Central memory CD8-positive, alpha-beta T cell (primary cell): Measurements from ENCODE around the gene DNAH1.
"Not testable (repeated sequence)": the region's sequence is repeated elsewhere in the genome, so short reads cannot be mapped to it uniquely, and the experiment has no call there.

ENCODE experiments used
- ATAC-seq: fragments of 150-1000 bp; cut with Tn5 transposase; replicated peaks from 2 replicates; pipeline ENCODE4 v1.10.0; 2022; ENCODE audit warnings: mild to moderate bottlenecking, moderate FRiP score, moderate number of reproducible peaks; ENCODE audit not compliant: poor library complexity, severe bottlenecking; ENCODE audit errors: extremely low read depth
- DNase-seq, 2 donors: peaks; one replicate each; pipeline ENCODE4 v3.0.0; 2021; ENCODE audit warnings: low spot score in 2 of 2
- H3K27ac Mint-ChIP-seq: one replicate; pipeline ENCODE4 v1.8.0; 2022; ENCODE audit warnings: low read depth, mild to moderate bottlenecking, moderate library complexity, mixed read lengths
- H3K27me3 Mint-ChIP-seq: one replicate; pipeline ENCODE4 v1.8.0; 2022; ENCODE audit warnings: mixed read lengths
- H3K36me3 Mint-ChIP-seq: one replicate; pipeline ENCODE4 v1.8.0; 2022; ENCODE audit warnings: mild to moderate bottlenecking, moderate library complexity, mixed read lengths; ENCODE audit not compliant: insufficient read depth
- H3K4me1 Mint-ChIP-seq: one replicate; pipeline ENCODE4 v1.8.0; 2022; ENCODE audit warnings: mixed read lengths
- H3K4me3 Mint-ChIP-seq: one replicate; pipeline ENCODE4 v1.8.0; 2022; ENCODE audit warnings: mild to moderate bottlenecking, moderate library complexity, mixed read lengths
- H3K9me3 Mint-ChIP-seq: one replicate; pipeline ENCODE4 v1.8.0; 2022; ENCODE audit warnings: mixed read lengths

The DNAH1 gene

GRCh38 chr3:52315977-52316764, at the start of gene DNAH1:
Gene DNAH1 (plus strand): TSS chr3:52316319. CDS start chr3:52322443, 6,124 bp downstream.
- Mint-ChIP-seq H3K36me3 (peaks cover under 1% of the 10 kb centered on the region), H3K4me1 (peaks cover 12% of the 10 kb centered on the region)

GRCh38 chr3:52268036-52268435, 48.1 kb upstream of the DNAH1 start:
- ATAC-seq (no peak), DNase-seq (no peak)
- Mint-ChIP-seq H3K27me3 (no peaks in the 10 kb centered on the region), H3K27ac (peak overlapping the region; percentile 69), H3K4me3 (peak overlapping the region; percentile 25), H3K9me3 (no peaks in the 10 kb centered on the region), H3K4me1 (peaks cover 62% of the 10 kb centered on the region), H3K36me3 (peaks cover 80% of the 10 kb centered on the region)

More at GRCh38 chr3:52315977-52316764, at the start of gene DNAH1:
- peak within 1 kb of the TSS; percentile 55 for H3K4me3 Mint-ChIP-seq
- H3K27me3 Mint-ChIP-seq, result no peaks in the 10 kb centered on the region
- DNase-seq (no peak), ATAC-seq (no peak)
- no peaks in the 10 kb centered on the region for H3K9me3 Mint-ChIP-seq
- no peak within 1 kb of the TSS for H3K27ac Mint-ChIP-seq

GRCh38 chr3:52269776-52270175, 46.3 kb upstream of the DNAH1 start:
- ATAC-seq, result no peak
- Mint-ChIP-seq H3K4me3 (peak overlapping the region; percentile 95), H3K4me1 (peaks cover 62% of the 10 kb centered on the region)

GRCh38 chr3:52270252-52270754, 45.8 kb upstream of the DNAH1 start:
- peak overlapping the region; percentile 94 for H3K27ac Mint-ChIP-seq
- H3K36me3 Mint-ChIP-seq, result peaks cover 76% of the 10 kb centered on the region
- ATAC-seq, result no peak
- no peaks in the 10 kb centered on the region for H3K9me3 Mint-ChIP-seq
- H3K4me3 Mint-ChIP-seq, result peak overlapping the region; percentile 95
- H3K27me3 Mint-ChIP-seq, result no peaks in the 10 kb centered on the region
- H3K4me1 Mint-ChIP-seq, result peaks cover 67% of the 10 kb centered on the region
- no peak for DNase-seq

More at GRCh38 chr3:52269776-52270175, 46.3 kb upstream of the DNAH1 start:
- Mint-ChIP-seq H3K27ac (peak overlapping the region; percentile 94), H3K9me3 (no peaks in the 10 kb centered on the region), H3K27me3 (no peaks in the 10 kb centered on the region), H3K36me3 (peaks cover 77% of the 10 kb centered on the region)
- no peak for DNase-seq

- H3K4me3 Mint-ChIP-seq, result peak overlapping the region; percentile 95
- H3K27ac Mint-ChIP-seq, result peak overlapping the region; percentile 94
- DNase-seq, H3K9me3 Mint-ChIP-seq, H3K27me3 Mint-ChIP-seq, ATAC-seq: not testable (repeated sequence)
- peaks cover 66% of the 10 kb centered on the region for H3K36me3 Mint-ChIP-seq
- H3K4me1 Mint-ChIP-seq, result peaks cover 78% of the 10 kb centered on the region
Measured at GRCh38 chr3:52272172-52272571, 43.9 kb upstream of the DNAH1 start.

GRCh38 chr3:52272831-52273230, 43.3 kb upstream of the DNAH1 start:
- Mint-ChIP-seq H3K36me3 (peaks cover 65% of the 10 kb centered on the region), H3K27me3 (no peaks in the 10 kb centered on the region), H3K4me1 (peaks cover 77% of the 10 kb centered on the region), H3K9me3 (no peaks in the 10 kb centered on the region), H3K4me3 (peak overlapping the region; percentile 95), H3K27ac (peak overlapping the region; percentile 94)
- no peak for ATAC-seq
- DNase-seq, result no peak

- Mint-ChIP-seq H3K4me3 (peak overlapping the region; percentile 95), H3K4me1 (peaks cover 81% of the 10 kb centered on the region), H3K36me3 (peaks cover 61% of the 10 kb centered on the region), H3K27ac (peak overlapping the region; percentile 94)
- DNase-seq, H3K9me3 Mint-ChIP-seq, ATAC-seq, H3K27me3 Mint-ChIP-seq: not testable (repeated sequence)
Measured at GRCh38 chr3:52274781-52275180, 41.3 kb upstream of the DNAH1 start.

- DNase-seq (peak; percentile 45 to 53), ATAC-seq (peak; percentile 14)
Measured at GRCh38 chr3:52277071-52277964, 38.8 kb upstream of the DNAH1 start.

GRCh38 chr3:52277972-52278509, 38.1 kb upstream of the DNAH1 start:
- peak overlapping the region; percentile 94 for H3K27ac Mint-ChIP-seq
- H3K27me3 Mint-ChIP-seq, result no peaks in the 10 kb centered on the region
- H3K36me3 Mint-ChIP-seq, result peaks cover 45% of the 10 kb centered on the region
- H3K4me3 Mint-ChIP-seq, result peak overlapping the region; percentile 95
- ATAC-seq (peak; percentile 52), DNase-seq (no peak)
- H3K9me3 Mint-ChIP-seq, result no peaks in the 10 kb centered on the region
- peaks cover 74% of the 10 kb centered on the region for H3K4me1 Mint-ChIP-seq

More at GRCh38 chr3:52277071-52277964, 38.8 kb upstream of the DNAH1 start:
- H3K27me3 Mint-ChIP-seq, result no peaks in the 10 kb centered on the region
- peaks cover 78% of the 10 kb centered on the region for H3K4me1 Mint-ChIP-seq
- H3K4me3 Mint-ChIP-seq, result peak overlapping the region; percentile 95
- H3K27ac Mint-ChIP-seq, result peak overlapping the region; percentile 94
- H3K9me3 Mint-ChIP-seq, result no peaks in the 10 kb centered on the region
- peaks cover 46% of the 10 kb centered on the region for H3K36me3 Mint-ChIP-seq

GRCh38 chr3:52278510-52279069, 37.5 kb upstream of the DNAH1 start, which contains the start of gene WDR82:
Gene WDR82 (minus strand): TSS chr3:52278649. CDS start chr3:52278361, 288 bp downstream.
- DNase-seq, result peak; percentile 94 to 95
- peak within 1 kb of the TSS; percentile 94 for H3K27ac Mint-ChIP-seq
- no peaks in the 10 kb centered on the region for H3K9me3 Mint-ChIP-seq
- H3K4me3 Mint-ChIP-seq, result peak within 1 kb of the TSS; percentile 95
- no peaks in the 10 kb centered on the region for H3K27me3 Mint-ChIP-seq
- peaks cover 45% of the 10 kb centered on the region for H3K36me3 Mint-ChIP-seq
- ATAC-seq, result peak; percentile 79
- H3K4me1 Mint-ChIP-seq, result peaks cover 74% of the 10 kb centered on the region

GRCh38 chr3:52279596-52279995, 36.5 kb upstream of the DNAH1 start:
- Mint-ChIP-seq H3K36me3 (peaks cover 36% of the 10 kb centered on the region), H3K9me3 (no peaks in the 10 kb centered on the region), H3K27ac (peak overlapping the region; percentile 94), H3K4me1 (peaks cover 69% of the 10 kb centered on the region), H3K4me3 (peak overlapping the region; percentile 95), H3K27me3 (no peaks in the 10 kb centered on the region)
- ATAC-seq (no peak), DNase-seq (no peak)

- no peaks in the 10 kb centered on the region for H3K27me3 Mint-ChIP-seq
- no peaks in the 10 kb centered on the region for H3K9me3 Mint-ChIP-seq
- peak overlapping the region; percentile 94 for H3K27ac Mint-ChIP-seq
- H3K36me3 Mint-ChIP-seq, result peaks cover 34% of the 10 kb centered on the region
- H3K4me3 Mint-ChIP-seq, result peak overlapping the region; percentile 95
- no peak for ATAC-seq
- no peak for DNase-seq
- peaks cover 64% of the 10 kb centered on the region for H3K4me1 Mint-ChIP-seq
Measured at GRCh38 chr3:52280050-52280461, 36.1 kb upstream of the DNAH1 start.
